Measurements from ENCODE around the gene LYZ. TPM values are rescaled to one million over a fixed set of nuclear protein-coding genes. Genes with fewer than 3 reads are reported as not detected.

The LYZ gene
- total and polyA plus RNA-seq, 7 donors, result 28.0 to 652 (median 70.6) TPM

- Histone ChIP-seq H3K27ac (no peak overlapping the region), H3K4me3 (peak overlapping the region in 2 of 4 donors; percentile 10 to 42)
- DNase-seq, result no peak
These were observed 18.3 kb upstream of the LYZ start for GRCh38 chr12:69329669-69330428.

GRCh38 chr12:69330475-69331473 is 17.4 kb upstream of the LYZ start:
- H3K4me1 ChIP-seq, result peaks cover 0 to 11% (median 2%) of the 10 kb centered on the region in 4 donors
- 1 to 4% methylated on average over 18 of the region's 18 CpGs for WGBS, 2 donors
- H3K27ac ChIP-seq, result peak overlapping the region in 2 of 4 donors; percentile 27 to 42
- peaks cover 0 to 7% (median 0%) of the 10 kb centered on the region in 3 donors for H3K27me3 ChIP-seq
- intact Hi-C loops (cut with DNase I), result no loop called here
- no peaks in the 10 kb centered on the region for H3K9me3 ChIP-seq
- no peak for DNase-seq
- TF ChIP-seq EP300 (IDR thresholded peaks at IDR 0.05) (no peak), POLR2AphosphoS5 (IDR thresholded peaks at IDR 0.05) (no peak), CTCF (IDR thresholded peaks at IDR 0.05) (no peak), POLR2A (IDR thresholded peaks at IDR 0.05) (no peak)
- peak overlapping the region; percentile 6 to 46 (median 44) for H3K4me3 ChIP-seq
- H3K36me3 ChIP-seq, result no peaks in the 10 kb centered on the region

More at GRCh38 chr12:69329669-69330428, 18.3 kb upstream of the LYZ start:
- TF ChIP-seq POLR2A (IDR thresholded peaks at IDR 0.05), result no peak
- TF ChIP-seq POLR2AphosphoS5 (IDR thresholded peaks at IDR 0.05), result no peak
- TF ChIP-seq CTCF (IDR thresholded peaks at IDR 0.05), result no peak
- TF ChIP-seq EP300 (IDR thresholded peaks at IDR 0.05), result no peak
- H3K36me3 ChIP-seq, result no peaks in the 10 kb centered on the region
- peaks cover 0 to 11% (median 2%) of the 10 kb centered on the region in 4 donors for H3K4me1 ChIP-seq
- no peaks in the 10 kb centered on the region for H3K9me3 ChIP-seq
- intact Hi-C loops (cut with DNase I), result no loop called here
- 9 to 30% methylated on average over 8 of the region's 8 CpGs for WGBS, 2 donors
- H3K27me3 ChIP-seq, result peaks cover 0 to 7% (median 0%) of the 10 kb centered on the region in 3 donors

- peaks cover 0 to 7% (median 0%) of the 10 kb centered on the region in 3 donors for H3K27me3 ChIP-seq
- no peak for DNase-seq
- H3K27ac ChIP-seq, result peak overlapping the region in 2 of 4 donors; percentile 27 to 42
- WGBS, 2 donors, result 3 to 27% methylated on average over 7 of the region's 7 CpGs
- intact Hi-C loops (cut with DNase I), result no loop called here
- H3K4me3 ChIP-seq, result peak overlapping the region; percentile 6 to 46 (median 44)
- H3K9me3 ChIP-seq, result no peaks in the 10 kb centered on the region
- peaks cover 0 to 11% (median 2%) of the 10 kb centered on the region in 4 donors for H3K4me1 ChIP-seq
- no peaks in the 10 kb centered on the region for H3K36me3 ChIP-seq
- TF ChIP-seq EP300 (IDR thresholded peaks at IDR 0.05) (no peak), POLR2A (IDR thresholded peaks at IDR 0.05) (no peak), POLR2AphosphoS5 (IDR thresholded peaks at IDR 0.05) (no peak), CTCF (IDR thresholded peaks at IDR 0.05) (no peak)
These were observed 16.7 kb upstream of the LYZ start for GRCh38 chr12:69331519-69331908.

GRCh38 chr12:69331909-69332684 is 16.1 kb upstream of the LYZ start:
- Histone ChIP-seq H3K4me3 (no peak overlapping the region), H3K27ac (no peak overlapping the region), H3K4me1 (peaks cover 0 to 11% (median 2%) of the 10 kb centered on the region in 4 donors), H3K36me3 (no peaks in the 10 kb centered on the region), H3K9me3 (no peaks in the 10 kb centered on the region), H3K27me3 (peaks cover 0 to 7% (median 0%) of the 10 kb centered on the region in 3 donors)
- intact Hi-C loops (cut with DNase I), result no loop called here
- DNase-seq, result no peak
- no peak for TF ChIP-seq POLR2AphosphoS5 (IDR thresholded peaks at IDR 0.05)
- TF ChIP-seq CTCF (IDR thresholded peaks at IDR 0.05), result no peak
- TF ChIP-seq POLR2A (IDR thresholded peaks at IDR 0.05), result no peak
- TF ChIP-seq EP300 (IDR thresholded peaks at IDR 0.05), result no peak
- 42 to 66% methylated on average over 20 of the region's 20 CpGs for WGBS, 2 donors
